ENCODE results near the gene ECT2.

- no peak for TF ChIP-seq GABPA (IDR thresholded peaks at IDR 0.05; ENCODE audit: low read depth)
- TF ChIP-seq SPI1 (IDR thresholded peaks at IDR 0.05; ENCODE audit: borderline replicate concordance, low read depth), result no peak
- no peak for TF ChIP-seq CTCF (IDR thresholded peaks at IDR 0.05; ENCODE audit: insufficient read depth, low read length)
- TF ChIP-seq POLR2AphosphoS5 (IDR thresholded peaks at IDR 0.05; ENCODE audit: low read depth), result no peak
- TF ChIP-seq REST (IDR thresholded peaks at IDR 0.05; ENCODE audit: insufficient replicate concordance, low read depth), result no peak
Measured at GRCh38 chr3:172735014-172735413, 15.5 kb upstream of the ECT2 start.
